Measurements from ENCODE around the gene TAS1R2.
A peak's percentile ranks its signal among the peaks of the same experiment; 100 is the strongest.
"Not testable (repeated sequence)": the region's sequence is repeated elsewhere in the genome, so short reads cannot be mapped to it uniquely, and the experiment has no call there.

Gene TAS1R2

DNA sequence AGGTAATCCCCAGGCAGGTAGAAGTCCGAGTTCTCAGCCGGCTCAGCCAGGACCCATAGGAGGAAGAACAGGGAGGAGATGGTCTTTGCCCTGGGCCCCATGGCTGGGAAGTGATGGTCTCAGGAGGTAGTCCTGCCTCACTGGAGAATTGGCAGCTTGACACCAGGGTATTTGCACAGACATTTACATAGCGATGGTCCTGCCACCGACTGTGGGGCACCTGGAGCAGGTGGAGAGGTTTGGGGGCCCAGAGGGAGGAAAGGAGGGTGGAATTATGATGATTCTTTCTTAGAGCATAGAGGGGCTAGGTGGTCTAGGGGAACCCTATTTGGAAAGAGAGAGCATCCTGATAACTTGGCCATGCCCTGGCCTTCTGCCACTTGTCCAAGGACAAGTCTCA, at the start of gene TAS1R2:
Gene TAS1R2, minus strand, starts transcription at position 101 of the 400 bp plus-strand sequence. Its CDS starts 0 bp downstream, at position 101.
- no peak within 1 kb of the TSS for H3K27ac Mint-ChIP-seq
- H3K9me3 Mint-ChIP-seq, result no peaks in the 10 kb centered on the region
- ATAC-seq (no peak), DNase-seq (no peak)
- H3K4me1 Mint-ChIP-seq, result no peaks in the 10 kb centered on the region
- H3K27me3 Mint-ChIP-seq, result peaks cover 10% of the 10 kb centered on the region
- H3K4me3 Mint-ChIP-seq, result no peak within 1 kb of the TSS

DNA sequence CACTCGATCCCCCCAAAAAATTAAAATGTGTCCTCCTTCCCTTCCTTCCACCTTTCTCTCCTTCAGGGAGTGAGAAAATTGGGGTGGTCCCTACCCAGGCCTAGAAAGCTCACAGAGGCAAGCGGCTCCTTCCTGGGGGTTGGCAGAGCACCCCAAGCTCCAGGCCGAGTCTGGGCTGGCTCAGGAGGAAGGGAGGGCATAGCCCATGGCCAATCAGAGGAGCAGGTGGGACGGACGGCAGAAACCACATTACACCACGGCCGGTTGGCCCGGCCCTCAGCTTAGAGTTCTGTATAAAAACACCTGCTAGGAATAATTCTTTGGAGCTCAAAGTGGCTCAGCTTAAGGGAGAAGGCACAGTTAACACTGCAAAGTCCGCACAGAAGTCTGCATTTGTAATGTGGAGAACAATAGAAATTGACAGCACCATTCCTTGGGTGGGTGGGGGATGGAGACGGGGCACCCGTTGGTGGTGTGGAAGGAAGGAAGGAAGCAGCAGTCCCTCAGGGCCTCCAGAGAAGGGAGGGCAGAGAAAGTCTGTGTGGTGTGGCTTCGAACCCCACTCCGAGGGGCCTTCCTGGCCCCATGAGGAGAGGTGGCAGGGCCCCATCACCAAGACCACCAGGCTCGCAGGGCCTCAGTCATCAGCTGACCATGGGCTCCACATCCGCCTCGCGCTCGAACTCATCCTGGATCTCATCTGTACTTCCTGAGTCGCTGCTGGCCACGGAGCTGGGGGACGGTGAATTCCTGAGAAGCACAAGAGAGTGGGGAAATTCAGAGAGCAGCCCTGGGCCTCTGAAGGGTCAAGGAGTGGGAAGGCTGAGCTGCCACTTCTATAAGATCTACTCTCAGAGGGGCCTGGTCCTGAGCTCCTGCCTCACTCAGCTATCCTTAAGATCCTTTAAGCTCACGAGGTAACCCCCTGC, 48.7 kb upstream of the TAS1R2 start:
- peak overlapping the region in 1 of 2 donors; percentile 67 for H3K27ac Mint-ChIP-seq
- ATAC-seq (no peak), DNase-seq (no peak)
- peaks cover 48% of the 10 kb centered on the region for H3K4me1 Mint-ChIP-seq
- H3K9me3 Mint-ChIP-seq, result peaks cover 0 to 17% of the 10 kb centered on the region in 2 donors
- H3K4me3 Mint-ChIP-seq, result no peak overlapping the region
- no peaks in the 10 kb centered on the region for H3K27me3 Mint-ChIP-seq

DNA sequence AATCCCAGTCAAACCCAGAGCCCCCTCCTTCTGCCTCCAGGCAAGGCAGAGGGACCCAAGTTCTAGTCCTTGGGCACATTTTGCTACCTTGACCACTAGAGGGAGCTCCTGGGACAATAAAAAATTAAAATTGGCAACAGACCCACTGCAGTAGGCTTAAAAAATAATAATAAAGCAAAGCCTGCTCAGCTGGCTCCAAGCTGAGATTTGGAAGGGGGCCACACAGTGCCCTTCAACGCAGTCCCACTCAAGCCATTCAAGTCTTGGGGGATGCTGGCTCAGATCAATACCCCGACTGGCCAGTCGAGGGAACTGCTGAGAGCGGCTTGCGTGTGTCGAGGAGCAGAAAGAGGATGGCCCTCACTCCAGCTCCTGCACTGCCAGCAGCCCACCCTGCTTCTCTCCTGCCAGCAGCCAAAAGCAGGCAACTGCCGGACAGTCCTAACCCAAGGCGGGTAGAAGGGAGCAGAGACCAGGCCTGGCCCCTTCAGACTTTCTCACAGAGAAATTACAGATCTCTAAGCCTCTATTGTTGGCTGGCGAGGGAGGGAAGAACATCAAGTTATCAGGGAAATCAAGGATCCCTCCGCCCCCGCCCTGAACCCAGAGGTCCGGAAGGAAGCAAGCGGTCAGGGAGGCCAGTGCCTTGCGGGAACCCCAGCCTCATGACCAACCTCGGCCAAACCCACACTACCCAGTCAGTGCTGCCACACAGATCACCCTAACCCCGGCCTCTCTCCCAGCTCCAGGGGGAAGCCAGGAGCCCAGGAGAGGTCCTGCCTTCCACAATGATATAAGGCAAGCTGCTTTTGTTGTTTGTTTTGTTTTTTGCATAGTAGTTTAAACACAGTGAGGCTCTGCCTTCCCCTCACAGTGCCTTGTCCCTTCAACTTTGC, 47.8 kb upstream of the TAS1R2 start:
- DNase-seq (peak; percentile 57 to 63), ATAC-seq (no peak)
- Mint-ChIP-seq H3K27ac (peak overlapping the region in 1 of 2 donors; percentile 80), H3K9me3 (peaks cover 0 to 17% of the 10 kb centered on the region in 2 donors), H3K4me3 (no peak overlapping the region), H3K27me3 (no peaks in the 10 kb centered on the region), H3K4me1 (peaks cover 45% of the 10 kb centered on the region)

DNA sequence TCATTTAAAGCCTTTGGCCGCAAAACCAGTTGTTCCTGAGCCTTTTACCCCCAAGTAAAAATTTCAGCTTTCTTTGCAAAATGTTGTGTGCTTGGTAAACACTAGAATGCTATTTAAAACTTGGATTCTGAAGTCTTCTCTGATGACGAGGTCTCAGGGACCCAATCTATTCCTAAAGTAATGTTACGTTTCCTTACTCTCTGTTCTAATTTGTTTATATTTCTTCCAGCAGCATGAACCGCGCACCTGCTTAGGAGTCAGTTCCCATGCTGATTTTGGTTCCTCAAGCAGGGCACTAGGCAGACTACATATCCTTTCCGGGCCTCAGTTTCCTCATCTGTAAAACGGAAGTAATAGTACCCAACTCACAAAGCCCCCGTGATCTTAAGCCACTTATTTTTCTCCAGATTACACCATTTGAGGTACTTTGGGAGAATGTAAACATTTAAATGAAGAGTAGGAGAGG, 43.9 kb upstream of the TAS1R2 start:
- Mint-ChIP-seq H3K4me1 (peaks cover 57% of the 10 kb centered on the region), H3K27me3 (no peaks in the 10 kb centered on the region), H3K9me3 (no peaks in the 10 kb centered on the region), H3K27ac (peak overlapping the region; percentile 57 to 100), H3K4me3 (peak overlapping the region; percentile 88 to 100)
- no peak for DNase-seq
- ATAC-seq, result no peak

DNA sequence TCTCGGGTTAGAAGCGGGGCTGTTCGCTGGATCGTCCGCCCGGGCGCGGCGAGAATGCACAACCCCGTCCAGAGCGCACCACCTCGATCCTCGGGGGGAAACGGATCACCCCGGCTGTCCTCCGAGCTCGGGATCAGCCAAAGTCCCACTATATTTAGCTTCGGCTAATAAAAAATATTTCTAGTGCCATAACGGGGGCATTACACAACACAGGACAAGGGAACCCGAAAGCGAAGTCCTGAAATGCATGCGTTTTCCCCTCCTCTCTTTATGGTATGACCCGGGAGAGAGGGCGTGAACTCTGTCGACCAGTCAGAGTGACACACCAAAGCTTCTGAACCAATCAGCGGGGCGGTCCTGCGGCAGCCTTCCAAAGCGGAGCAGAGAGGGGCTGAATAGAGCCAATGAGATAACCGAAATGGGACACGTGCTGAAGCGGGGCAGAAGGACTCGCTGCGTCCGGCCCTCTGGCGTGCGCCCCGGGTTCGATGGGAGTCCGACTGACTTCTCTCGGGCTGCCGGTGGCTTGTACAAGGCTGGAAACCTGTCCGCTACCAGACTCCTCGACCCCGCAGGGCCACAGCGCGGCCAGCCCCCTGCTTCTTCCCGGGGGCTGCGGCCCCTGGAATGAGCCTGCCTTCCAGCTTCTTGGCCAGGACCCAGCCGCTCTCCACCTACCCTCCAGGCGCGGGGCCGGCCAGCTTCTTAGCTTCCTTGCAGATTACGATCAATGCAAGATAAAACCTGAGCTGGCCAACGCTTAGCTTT, 43.2 kb upstream of the TAS1R2 start, which contains the start of gene ALDH4A1:
Gene ALDH4A1, minus strand, starts transcription at position 33 of the 768 bp plus-strand sequence. Its CDS starts 32 bp downstream, at position 1.
- DNase-seq, result peak; percentile 91 to 96
- Mint-ChIP-seq H3K4me3 (peak within 1 kb of the TSS; percentile 88 to 100), H3K4me1 (peaks cover 51% of the 10 kb centered on the region), H3K27ac (peak within 1 kb of the TSS; percentile 100), H3K9me3 (no peaks in the 10 kb centered on the region), H3K27me3 (no peaks in the 10 kb centered on the region)
- peak; percentile 99 for ATAC-seq

DNA sequence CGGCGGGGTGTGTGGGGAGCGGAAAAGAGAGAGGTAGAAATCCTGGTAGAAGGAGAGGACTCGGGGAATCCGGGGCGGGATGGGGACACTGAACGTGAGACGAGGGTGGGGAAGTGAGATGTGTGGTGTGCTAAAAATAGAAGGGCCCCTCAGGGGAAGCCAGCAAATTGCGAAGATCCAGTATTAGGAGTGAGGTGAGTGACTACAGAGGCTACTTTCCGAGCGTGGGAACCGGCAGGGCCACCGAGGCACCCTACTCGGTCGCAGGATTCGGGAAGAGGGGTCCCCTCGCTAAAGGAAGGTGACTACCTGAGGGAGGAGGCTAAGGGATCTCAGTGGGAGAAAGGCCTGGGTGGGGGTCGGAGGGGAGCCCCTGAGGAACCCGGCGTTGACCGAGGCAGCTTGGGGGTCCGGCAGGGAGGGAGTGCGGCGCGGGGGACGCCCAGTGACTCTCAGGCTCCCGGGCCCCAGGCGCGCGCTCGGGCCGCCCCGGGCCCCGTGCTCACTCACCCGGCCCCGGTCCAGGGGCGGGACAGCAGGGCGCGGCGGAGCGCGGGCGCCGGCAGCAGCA, 42.6 kb upstream of the TAS1R2 start:
- Mint-ChIP-seq H3K27ac (peak overlapping the region; percentile 86 to 100), H3K4me3 (peak overlapping the region; percentile 88 to 100), H3K4me1 (peaks cover 48% of the 10 kb centered on the region), H3K9me3 (no peaks in the 10 kb centered on the region), H3K27me3 (no peaks in the 10 kb centered on the region)
- DNase-seq (no peak), ATAC-seq (peak; percentile 1)

DNA sequence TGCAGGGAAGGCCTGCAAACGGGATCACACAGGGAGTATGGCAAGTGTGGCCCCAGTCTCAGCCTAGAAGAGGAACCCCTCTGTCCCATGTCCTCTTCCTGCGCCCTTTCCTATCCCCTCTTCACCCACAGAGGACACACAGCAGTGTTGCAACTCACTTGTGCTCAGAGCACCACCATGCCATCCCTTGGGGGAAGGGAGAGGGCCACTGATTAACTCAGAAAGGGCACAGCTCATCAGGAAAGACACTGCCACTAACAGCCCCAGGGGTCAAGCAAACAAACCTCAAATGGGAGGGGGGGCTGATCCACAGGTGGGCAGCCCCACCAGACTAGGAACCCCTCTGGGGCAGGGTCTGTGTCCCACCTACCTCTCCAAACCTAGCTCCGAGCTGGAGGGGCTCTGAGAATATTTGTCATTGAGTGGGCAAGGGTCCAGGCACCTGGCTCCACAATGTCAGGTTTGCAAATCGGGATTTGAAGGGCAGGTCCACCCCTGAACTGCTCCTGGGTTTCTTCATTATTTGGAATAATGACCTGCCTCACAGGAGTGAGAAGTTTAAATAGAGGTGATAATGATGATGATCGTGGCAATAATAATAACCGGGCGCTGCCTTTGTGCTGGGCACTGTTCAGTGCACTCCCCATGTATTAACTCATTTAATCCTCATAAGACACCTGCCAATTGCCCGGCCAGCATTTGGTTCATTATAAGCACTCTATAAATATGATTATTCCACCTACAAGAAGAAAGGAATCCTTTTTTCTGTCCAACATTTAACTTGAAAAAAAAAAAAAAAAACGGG, 41.9 kb upstream of the TAS1R2 start:
- DNase-seq (no peak), ATAC-seq (no peak)
- Mint-ChIP-seq H3K9me3 (no peaks in the 10 kb centered on the region), H3K27me3 (no peaks in the 10 kb centered on the region), H3K4me1 (peaks cover 42% of the 10 kb centered on the region), H3K27ac (peak overlapping the region in 1 of 2 donors; percentile 86), H3K4me3 (peak overlapping the region; percentile 88 to 100)

DNA sequence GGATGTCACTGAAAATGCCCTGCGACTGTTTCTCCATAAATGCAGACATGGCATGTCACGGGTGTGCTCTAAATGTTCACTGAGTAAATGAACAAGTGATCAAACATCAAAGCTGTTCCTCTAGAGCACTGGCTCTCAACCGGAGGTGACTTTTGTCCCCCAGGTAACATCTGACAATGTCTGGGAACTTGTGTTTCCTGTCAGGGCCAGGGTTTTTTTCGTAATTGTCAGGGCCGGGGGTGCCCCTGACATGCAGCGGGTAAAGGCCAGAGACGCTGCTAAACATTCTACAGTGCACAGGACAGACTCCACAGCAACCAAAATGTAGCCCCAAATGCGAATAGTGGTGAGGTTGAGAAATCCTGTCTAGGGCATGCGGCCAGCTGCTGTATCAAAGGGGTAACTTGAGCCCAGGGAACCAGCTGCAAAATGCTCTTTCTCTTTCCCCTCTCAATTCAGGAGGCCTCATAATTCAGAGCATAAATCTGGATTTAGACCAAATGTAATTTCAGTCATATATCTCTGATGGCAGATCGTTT, 40.9 kb upstream of the TAS1R2 start:
- Mint-ChIP-seq H3K4me1 (peaks cover 42% of the 10 kb centered on the region), H3K4me3 (peak overlapping the region; percentile 17 to 48), H3K27me3 (no peaks in the 10 kb centered on the region), H3K9me3 (no peaks in the 10 kb centered on the region), H3K27ac (no peak overlapping the region)
- DNase-seq, result peak in 1 of 2 donors; percentile 53
- ATAC-seq, result peak; percentile 27

DNA sequence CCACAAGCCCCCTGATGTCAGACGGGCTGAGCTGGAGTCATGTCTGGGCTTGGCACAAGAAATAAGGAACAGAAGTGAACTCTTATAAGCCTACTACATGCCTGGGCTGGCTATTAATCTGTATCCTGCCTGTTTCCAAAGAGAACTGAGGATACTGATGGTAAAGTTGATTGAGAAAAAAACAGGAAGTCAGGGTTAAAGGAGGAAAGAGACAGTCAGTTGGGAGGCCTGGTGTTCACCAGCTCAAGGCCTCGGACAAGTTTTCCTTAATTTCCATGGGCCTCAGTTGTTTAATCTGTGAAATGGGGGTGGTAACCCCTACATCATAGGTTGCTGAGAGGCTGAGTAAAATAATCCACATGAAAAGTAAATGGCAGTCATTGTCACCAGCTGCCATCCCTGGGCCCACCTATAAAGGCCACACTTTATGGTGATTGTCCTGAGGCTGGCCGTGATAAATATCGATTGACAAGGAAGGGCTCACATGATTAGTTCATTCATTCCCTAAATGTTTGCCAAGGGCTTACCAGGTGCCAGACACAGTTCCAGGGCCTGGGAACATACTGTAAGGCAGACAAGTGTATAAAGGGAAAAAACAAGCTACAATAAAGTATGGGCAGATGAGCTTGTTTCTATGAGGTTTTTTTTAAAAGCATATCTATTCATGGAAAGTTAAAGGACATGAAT, 40.0 kb upstream of the TAS1R2 start:
- ATAC-seq (no peak), DNase-seq (no peak)
- Mint-ChIP-seq H3K4me3 (no peak overlapping the region), H3K27me3 (no peaks in the 10 kb centered on the region), H3K4me1 (peaks cover 42% of the 10 kb centered on the region), H3K27ac (no peak overlapping the region), H3K9me3 (no peaks in the 10 kb centered on the region)

DNA sequence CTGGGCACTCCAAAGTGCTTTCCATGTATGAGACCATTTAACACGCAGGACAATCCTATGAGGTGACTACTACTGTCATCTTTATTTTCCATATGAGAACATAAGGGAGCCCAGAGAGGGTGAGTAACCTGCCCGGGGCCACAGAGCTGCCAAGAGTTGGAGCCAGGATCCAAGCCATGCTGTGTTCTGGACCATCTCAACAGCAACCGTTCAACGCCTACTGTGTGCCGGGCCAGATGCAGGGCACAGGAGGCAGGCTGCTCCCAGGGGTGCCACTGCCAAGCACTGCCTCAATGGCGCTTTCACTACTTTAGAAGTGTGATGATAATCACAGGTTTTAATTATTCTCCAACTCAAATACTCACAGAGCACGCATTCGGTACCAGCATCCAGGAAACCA, 39.1 kb upstream of the TAS1R2 start:
- Mint-ChIP-seq H3K9me3 (no peaks in the 10 kb centered on the region), H3K27ac (peak overlapping the region in 1 of 2 donors; percentile 6), H3K4me1 (peaks cover 34% of the 10 kb centered on the region), H3K27me3 (no peaks in the 10 kb centered on the region), H3K4me3 (no peak overlapping the region)
- DNase-seq (no peak), ATAC-seq (no peak)

DNA sequence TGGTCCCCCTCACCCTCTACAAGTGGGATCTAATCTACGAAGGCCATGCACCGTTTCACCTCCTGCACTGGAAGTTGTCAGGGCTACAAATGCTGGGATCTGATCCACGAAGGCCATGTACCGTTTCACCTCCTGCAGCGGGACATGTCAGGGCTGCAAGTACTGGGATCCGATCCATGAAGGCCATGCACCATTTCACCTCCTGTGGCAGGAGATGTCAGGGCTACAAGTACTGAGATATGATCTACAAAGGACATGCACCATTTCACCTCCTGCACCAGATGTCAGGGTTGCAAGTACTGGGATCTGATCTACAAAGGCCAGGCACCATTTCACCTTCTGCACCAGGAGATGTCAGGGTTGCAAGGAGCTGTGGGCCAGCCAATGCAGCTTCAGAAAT, 35.9 kb upstream of the TAS1R2 start:
- Mint-ChIP-seq H3K9me3 (no peaks in the 10 kb centered on the region), H3K4me3 (no peak overlapping the region), H3K27me3 (no peaks in the 10 kb centered on the region), H3K27ac (no peak overlapping the region), H3K4me1 (peaks cover 7% of the 10 kb centered on the region)
- ATAC-seq (no peak), DNase-seq (no peak)

DNA sequence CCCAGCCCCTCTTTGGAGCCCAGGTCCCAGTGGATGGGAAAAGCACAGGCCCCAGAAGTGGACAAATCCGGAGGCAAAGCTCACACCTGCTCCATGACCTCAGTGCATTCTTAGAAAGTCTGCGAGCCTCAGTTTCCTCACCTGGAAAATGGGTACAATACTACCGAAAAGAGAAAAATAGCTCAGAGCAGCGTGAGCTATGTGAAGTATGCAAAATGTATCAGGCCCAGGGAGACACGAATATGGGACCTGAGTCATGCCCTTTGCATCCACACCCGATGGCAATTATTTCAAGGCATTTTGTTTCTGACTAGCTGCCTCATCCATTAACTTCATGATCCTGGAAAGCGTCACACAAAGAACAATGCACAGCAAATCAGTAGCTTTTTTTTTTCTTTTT, 33.7 kb upstream of the TAS1R2 start:
- H3K27ac Mint-ChIP-seq, result no peak overlapping the region
- H3K4me3 Mint-ChIP-seq, result no peak overlapping the region
- no peaks in the 10 kb centered on the region for H3K9me3 Mint-ChIP-seq
- H3K4me1 Mint-ChIP-seq, result no peaks in the 10 kb centered on the region
- DNase-seq (no peak), ATAC-seq (no peak)
- H3K27me3 Mint-ChIP-seq, result no peaks in the 10 kb centered on the region

DNA sequence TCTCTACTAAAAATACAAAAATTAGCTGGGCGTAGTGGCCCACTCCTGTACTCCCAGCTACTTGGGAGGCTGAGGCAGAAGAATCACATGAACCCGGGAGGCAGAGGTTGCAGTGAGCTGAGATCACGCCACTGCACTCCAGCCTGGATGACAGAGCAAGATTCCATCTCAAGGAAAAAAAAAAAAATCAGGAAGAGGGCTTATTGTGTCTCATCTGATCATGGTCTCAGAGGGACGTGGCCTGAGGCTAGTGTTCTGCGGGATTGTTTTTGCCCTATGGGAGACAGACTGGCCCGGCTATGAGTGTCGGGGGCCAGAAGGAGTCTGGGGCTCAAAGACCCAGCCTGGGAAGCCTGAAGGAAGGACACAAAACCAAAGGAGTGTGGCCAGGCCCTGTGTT, 32.4 kb upstream of the TAS1R2 start:
- H3K27ac Mint-ChIP-seq, result peak overlapping the region in 1 of 2 donors; percentile 88
- H3K4me1 Mint-ChIP-seq, ATAC-seq, H3K9me3 Mint-ChIP-seq, H3K27me3 Mint-ChIP-seq, H3K4me3 Mint-ChIP-seq, DNase-seq: not testable (repeated sequence)

Measured in stimulated activated naive CD8-positive, alpha-beta T cell treated with anti-CD3 and anti-CD28 coated beads, Interleukin-15, amount 100 ng/mL, for 72 hours (primary cell).